Progenitor cell of endocrine pancreas (in vitro differentiated cells): ENCODE measurements around the gene NR2F6. TPM values are rescaled to one million over a fixed set of nuclear protein-coding genes. Genes with fewer than 3 reads are reported as not detected.

ENCODE experiments used
- DNase-seq: peaks from one replicate; pipeline ENCODE4 v3.0.0; 2021; ENCODE audit warnings: low spot score; ENCODE audit not compliant: unreplicated experiment
- H3K27ac Mint-ChIP-seq: 2 replicates; pipeline ENCODE4 v1.8.0; 2021; ENCODE audit warnings: mild to moderate bottlenecking, moderate library complexity, mixed read lengths
- H3K27me3 Mint-ChIP-seq: 2 replicates; pipeline ENCODE4 v1.8.0; 2021; ENCODE audit warnings: mixed read lengths
- H3K36me3 Mint-ChIP-seq: 2 replicates; pipeline ENCODE4 v1.8.0; 2022; ENCODE audit warnings: mixed read lengths; ENCODE audit not compliant: insufficient read depth
- H3K4me1 Mint-ChIP-seq: 2 replicates; pipeline ENCODE4 v1.8.0; 2021; ENCODE audit warnings: low read depth, mixed read lengths
- H3K4me3 Mint-ChIP-seq: 2 replicates; pipeline ENCODE4 v1.8.0; 2021; ENCODE audit warnings: low read depth, mild to moderate bottlenecking, moderate library complexity, mixed read lengths
- H3K9me3 Mint-ChIP-seq: 2 replicates; pipeline ENCODE4 v1.8.0; 2021; ENCODE audit warnings: low read depth, mixed read lengths
- total RNA-seq: library from RNA; stranded (reverse); gene quantifications from 2 replicates; pipeline ENCODE4 v1.2.1, GENCODE V29; 2021
- TF ChIP-seq, protein P1 (sequence below): fragments of 200-600 bp; sonication (generic); IDR thresholded peaks from one replicate; pipeline ENCODE4 v1.5.0; 2021; ENCODE audit warnings: antibody characterized with exemption, mild to moderate bottlenecking; ENCODE audit not compliant: unreplicated experiment

NR2F6 gene
- total RNA-seq, 1 donor from 2014 or later = 150 TPM

DNA sequence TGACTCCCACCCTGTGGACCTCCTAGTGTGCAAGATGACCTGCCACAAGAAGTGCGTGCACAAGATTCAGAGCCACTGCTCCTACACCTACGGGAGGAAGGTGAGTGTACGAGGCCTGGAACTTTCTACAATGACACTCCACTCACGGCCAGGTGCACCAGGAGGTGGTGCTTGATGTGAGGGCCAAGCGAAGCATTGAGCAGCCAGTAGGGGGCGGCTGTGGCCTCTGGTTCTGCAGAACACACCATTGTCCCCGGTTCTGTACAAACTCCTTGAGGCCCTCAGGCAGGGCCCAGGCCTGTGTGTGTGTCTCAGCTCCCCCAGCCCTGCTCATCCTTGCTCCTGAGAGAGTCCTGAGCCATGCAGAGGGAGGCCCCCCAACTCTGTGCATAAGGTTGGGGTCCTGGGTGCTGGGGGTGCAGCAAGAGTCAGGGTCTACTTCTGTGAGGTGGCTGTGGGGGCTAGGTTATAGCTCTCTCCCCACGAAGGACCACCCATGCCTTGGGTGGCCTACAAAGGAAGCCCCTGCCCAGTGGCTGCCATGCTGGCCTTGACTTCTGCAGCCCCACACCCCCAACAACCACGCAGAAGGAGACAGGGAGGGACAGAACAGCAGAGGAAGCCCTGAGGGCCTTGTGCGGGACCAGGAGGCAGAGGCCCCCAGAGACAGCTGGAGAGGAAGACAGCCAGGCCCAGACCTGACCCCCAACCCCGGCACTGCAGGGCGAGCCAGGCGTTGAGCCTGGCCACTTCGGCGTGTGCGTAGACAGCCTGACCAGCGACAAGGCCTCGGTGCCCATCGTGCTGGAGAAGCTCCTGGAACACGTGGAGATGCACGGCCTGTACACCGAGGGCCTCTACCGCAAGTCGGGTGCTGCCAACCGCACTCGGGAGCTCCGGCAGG, 40.2 kb downstream of the NR2F6 start:
- peak; percentile 36 for DNase-seq
- Mint-ChIP-seq H3K4me1 (no peaks in the 10 kb centered on the region), H3K36me3 (peaks cover 31% of the 10 kb centered on the region), H3K4me3 (no peak overlapping the region), H3K9me3 (no peaks in the 10 kb centered on the region), H3K27me3 (no peaks in the 10 kb centered on the region), H3K27ac (no peak overlapping the region)
- TF ChIP-seq, protein P1, sequence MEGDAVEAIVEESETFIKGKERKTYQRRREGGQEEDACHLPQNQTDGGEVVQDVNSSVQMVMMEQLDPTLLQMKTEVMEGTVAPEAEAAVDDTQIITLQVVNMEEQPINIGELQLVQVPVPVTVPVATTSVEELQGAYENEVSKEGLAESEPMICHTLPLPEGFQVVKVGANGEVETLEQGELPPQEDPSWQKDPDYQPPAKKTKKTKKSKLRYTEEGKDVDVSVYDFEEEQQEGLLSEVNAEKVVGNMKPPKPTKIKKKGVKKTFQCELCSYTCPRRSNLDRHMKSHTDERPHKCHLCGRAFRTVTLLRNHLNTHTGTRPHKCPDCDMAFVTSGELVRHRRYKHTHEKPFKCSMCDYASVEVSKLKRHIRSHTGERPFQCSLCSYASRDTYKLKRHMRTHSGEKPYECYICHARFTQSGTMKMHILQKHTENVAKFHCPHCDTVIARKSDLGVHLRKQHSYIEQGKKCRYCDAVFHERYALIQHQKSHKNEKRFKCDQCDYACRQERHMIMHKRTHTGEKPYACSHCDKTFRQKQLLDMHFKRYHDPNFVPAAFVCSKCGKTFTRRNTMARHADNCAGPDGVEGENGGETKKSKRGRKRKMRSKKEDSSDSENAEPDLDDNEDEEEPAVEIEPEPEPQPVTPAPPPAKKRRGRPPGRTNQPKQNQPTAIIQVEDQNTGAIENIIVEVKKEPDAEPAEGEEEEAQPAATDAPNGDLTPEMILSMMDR = peak; percentile 70

DNA sequence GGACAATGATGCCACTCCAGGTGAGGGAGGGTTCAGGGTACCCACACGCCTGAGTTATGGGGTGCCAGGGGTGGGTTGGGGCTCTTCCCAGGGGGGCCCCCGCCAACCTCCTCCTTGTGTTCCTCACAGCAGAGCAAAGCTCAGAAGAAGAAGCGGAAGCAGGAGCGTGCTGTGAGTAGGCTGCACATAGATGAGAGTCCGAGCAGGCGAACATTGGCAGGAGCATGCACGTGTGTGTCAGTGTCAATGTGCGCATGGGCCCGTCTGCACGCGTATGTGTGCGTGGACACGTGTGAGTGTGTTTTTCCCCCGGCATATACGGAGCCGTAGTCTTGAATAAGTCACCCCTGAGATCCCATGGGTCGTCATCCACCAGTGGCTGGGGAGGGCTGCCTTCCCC, 43.0 kb downstream of the NR2F6 start:
- Mint-ChIP-seq H3K4me1 (no peaks in the 10 kb centered on the region), H3K9me3 (no peaks in the 10 kb centered on the region), H3K27me3 (no peaks in the 10 kb centered on the region), H3K36me3 (peaks cover 29% of the 10 kb centered on the region), H3K4me3 (no peak overlapping the region), H3K27ac (no peak overlapping the region)
- TF ChIP-seq, protein P1 = no peak
- DNase-seq = no peak

DNA sequence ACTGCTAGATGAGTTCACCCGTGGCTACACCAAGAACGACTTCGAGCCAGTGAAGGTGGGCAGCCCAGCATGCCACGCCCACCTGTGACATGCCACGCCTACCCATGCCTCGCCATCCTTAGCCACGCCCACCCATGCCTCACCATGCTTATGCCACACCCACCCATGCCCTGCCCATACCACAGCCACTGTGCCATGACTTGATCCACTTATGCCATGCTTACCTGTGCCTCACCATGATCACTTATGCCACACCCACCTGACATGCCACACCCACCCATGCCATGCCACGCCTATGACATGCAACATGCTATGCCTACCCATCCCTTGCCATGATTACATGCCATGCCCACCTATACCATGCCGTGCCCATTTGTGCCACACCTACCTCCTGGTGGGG, 43.5 kb downstream of the NR2F6 start:
- Mint-ChIP-seq H3K9me3 (no peaks in the 10 kb centered on the region), H3K4me1 (no peaks in the 10 kb centered on the region), H3K27me3 (no peaks in the 10 kb centered on the region), H3K4me3 (no peak overlapping the region), H3K27ac (no peak overlapping the region), H3K36me3 (peaks cover 30% of the 10 kb centered on the region)
- no peak for DNase-seq
- TF ChIP-seq, protein P1 = no peak

DNA sequence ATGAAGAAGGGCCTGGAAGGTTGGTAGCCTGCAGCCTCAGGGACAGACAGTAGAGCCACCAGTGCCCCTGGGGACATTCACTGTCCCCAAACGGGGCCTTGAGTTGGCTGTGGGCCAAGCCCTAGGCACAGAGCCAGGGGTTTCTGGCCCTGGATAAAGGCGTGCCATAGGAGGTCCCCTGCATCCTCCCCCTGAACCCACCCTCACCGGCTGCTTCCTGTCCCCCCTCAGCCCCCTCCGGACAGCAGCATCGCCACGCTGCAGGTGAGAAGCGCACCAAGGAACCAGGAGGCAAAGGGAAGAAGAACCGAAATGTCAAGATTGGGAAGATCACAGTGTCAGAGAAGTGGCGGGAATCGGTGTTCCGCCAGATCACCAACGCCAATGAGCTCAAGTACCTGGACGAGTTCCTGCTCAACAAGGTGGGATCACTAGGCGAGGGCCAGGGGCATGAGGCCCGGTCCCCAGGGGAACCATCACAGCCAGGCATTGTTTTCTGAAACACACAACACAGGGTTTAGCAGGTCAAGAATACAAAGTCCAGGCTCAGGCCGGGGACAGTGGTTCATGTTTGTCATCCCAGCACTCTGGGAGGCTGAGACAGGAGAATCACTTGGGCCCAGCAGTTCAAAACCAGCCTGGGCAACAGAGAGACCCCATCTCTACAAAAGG, 45.2 kb downstream of the NR2F6 start:
- no peak for DNase-seq
- H3K9me3 Mint-ChIP-seq = no peaks in the 10 kb centered on the region
- H3K36me3 Mint-ChIP-seq = peaks cover 33% of the 10 kb centered on the region

DNA sequence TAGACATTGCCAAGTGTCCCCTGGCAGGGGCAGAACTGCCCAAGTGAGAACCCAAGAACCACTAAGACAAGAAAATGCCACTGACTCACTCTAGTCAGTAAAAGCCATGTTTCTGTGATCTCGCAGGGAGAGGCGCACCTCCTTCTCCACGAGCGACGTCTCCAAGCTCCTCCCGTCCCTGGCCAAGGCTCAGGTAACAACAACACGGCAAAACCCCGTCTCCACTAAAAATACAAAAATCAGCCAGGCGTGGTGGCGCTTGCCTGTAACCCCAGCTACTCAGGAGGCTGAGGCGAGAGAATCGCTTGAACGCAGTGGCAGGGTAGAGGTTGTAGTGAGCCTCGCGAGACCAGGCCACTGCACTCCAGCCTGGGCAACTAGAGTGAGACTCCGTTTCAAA, 48.1 kb downstream of the NR2F6 start:
- H3K27me3 Mint-ChIP-seq = no peaks in the 10 kb centered on the region
- no peaks in the 10 kb centered on the region for H3K4me1 Mint-ChIP-seq
- TF ChIP-seq, protein P1 = no peak
- H3K27ac Mint-ChIP-seq = no peak overlapping the region
- H3K9me3 Mint-ChIP-seq = no peaks in the 10 kb centered on the region
- H3K36me3 Mint-ChIP-seq = peaks cover 27% of the 10 kb centered on the region
- no peak overlapping the region for H3K4me3 Mint-ChIP-seq
- DNase-seq = no peak

More for the DNA sequence above, 45.2 kb downstream of the NR2F6 start:
- Mint-ChIP-seq H3K27me3 (no peaks in the 10 kb centered on the region), H3K4me1 (no peaks in the 10 kb centered on the region), H3K4me3 (no peak overlapping the region), H3K27ac (no peak overlapping the region)
- TF ChIP-seq, protein P1 = no peak
